GM21717 (cell line): ENCODE results near the gene TMBIM4.
"Not testable (repeated sequence)": the region's sequence is repeated elsewhere in the genome, so short reads cannot be mapped to it uniquely, and the experiment has no call there.

Source experiments
- ATAC-seq: cut with Tn5 transposase; IDR thresholded peaks from one replicate; pipeline ENCODE4 v1.9.1; 2021; ENCODE audit warnings: mild to moderate bottlenecking, moderate library complexity; ENCODE audit not compliant: unreplicated experiment

Gene TMBIM4

DNA sequence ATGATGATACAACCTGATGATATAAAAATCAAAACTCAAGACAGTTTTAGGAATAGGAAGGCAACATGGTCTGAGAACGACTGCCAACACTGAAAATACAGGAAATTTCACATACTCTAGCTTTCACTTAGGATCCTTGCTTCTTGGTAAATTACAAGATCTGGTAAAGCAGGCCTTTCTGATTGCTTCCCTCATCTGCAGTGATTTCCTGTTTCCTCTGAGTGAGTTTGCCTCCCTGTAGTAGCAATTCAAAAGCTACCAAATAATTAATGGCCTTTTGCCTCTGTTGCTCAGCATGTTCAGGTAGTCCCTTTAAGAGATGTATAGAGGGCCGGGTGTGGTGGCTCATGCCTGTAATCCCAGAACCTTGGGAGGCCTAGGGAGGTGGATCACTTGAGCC lies 17.2 kb upstream of the TMBIM4 start:
- no peak for ATAC-seq

GRCh38 chr12:66184822-66185221 lies 15.0 kb upstream of the TMBIM4 start:
- ATAC-seq = not testable (repeated sequence)

- ATAC-seq = no peak
Observed at GRCh38 chr12:66182956-66183355, 13.2 kb upstream of the TMBIM4 start.

DNA sequence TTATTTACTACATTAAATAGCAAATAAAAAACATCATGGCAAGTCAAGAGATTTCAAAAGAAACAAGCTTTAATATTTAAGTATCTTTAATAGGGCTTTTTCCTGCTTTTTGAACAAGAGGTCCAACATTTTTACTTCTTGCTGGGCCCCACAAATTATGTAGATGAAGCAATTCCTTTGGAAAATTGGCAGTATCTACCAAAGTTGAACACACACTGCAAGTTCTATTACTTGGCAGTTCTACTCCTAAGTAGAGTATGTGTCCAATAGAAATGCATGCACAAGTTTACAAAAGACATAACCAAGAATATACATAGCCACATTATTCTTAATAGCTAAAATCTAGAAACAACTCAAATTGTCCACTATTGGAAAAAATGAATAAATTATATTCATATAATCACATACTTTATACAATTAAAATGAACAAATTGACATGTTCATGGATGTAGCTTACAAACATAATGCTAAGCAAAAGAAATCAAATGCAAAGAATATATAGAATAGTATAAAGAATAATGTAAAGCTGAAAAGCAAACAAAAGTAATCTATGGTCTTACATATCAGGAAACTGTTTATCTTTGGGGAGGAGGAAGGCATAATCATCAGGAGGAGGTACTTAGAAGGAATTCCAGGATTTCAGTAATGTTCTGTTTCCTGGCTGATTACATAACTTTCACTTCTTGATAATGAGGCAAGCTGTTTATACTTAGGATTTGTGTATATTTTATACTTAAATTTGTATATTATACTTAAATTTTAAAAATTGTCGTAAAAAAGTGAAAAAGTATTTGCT lies 6.5 kb upstream of the TMBIM4 start:
- no peak for ATAC-seq

DNA sequence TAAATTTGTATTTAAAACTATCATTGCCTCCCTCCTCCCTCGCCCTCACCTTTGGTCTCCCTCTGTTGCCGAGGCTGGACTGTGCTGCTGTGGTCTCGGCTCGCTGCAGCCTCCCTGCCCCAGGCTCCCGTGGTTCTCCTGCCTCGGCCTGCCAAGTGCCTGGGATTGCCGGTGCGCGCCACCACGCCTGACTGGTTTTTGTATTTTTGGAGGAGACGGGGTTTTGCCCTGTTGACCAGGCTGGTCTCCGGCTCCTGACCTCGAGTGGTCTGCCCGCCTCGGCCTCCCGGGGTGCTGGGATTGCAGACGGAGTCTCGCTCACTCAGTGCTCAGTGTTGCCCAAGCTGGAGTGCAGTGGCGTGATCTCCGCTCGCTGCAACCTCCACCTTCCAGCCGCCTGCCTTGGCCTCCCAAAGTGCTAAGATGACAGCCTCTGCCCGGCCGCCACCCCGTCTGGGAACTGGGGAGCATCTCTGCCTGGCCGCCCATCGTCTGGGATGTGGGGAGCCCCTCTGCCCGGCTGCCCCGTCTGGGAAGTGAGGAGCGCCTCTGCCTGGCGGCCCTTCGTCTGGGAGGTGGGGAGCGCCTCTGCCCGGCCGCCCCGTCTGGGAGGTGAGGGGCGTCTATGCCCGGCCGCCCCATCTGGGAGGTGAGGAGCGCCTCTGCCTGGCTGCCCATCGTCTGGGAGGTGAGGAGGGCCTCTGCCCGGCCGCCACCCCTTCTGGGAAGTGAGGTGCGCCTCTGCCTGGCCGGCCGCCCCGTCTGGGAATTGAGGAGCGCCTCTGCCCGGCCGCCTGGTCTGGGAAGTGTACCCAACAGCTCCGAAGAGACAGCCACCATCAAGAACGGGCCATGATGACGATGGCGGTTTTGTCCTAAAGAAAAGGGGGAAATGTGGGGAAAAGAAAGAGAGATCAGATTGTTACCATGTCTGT lies 4.9 kb upstream of the TMBIM4 start:
- ATAC-seq = not testable (repeated sequence)

DNA sequence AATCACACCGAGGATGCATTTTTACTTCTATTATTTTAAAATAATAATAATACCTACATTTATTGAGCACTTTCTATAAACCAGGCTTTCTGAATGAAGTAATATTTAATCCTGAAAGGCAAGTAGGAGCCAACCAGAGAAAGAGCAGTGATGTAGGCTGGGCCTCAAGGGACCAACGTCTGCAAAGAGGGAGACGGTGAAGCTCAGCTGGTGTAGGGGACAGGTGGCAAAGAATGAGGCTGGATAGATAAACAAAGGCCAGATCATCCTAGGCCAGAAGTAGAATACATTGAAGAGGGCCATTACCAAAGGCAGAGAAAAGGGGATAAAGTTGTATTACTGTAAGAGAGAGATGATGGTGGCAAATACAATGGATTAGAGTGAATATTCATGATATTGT lies 810 bp upstream of the TMBIM4 start:
- ATAC-seq = no peak

DNA sequence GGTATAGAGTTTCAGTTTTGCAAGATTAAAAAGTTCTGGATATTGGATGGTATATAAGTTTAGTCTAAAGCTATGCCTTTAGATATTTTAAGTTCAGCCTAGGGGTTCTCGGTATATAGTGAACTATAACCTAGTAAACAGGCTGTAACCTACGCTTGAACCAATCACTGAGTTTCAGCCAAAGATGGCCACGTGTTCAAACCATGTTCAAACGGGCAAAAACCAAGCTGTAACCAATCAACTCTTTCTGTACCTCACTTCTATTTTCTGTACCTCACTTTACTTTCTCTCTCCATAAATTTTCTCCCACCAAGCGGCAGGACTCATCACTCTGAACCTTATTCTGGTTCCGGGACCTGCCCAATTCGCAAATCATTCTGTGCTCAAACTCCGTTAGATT lies 1.4 kb downstream of the TMBIM4 start:
- no peak for ATAC-seq

- no peak for ATAC-seq
Observed at GRCh38 chr12:66166561-66166960, 3.2 kb downstream of the TMBIM4 start.

GRCh38 chr12:66165141-66165540 lies 4.7 kb downstream of the TMBIM4 start:
- no peak for ATAC-seq

DNA sequence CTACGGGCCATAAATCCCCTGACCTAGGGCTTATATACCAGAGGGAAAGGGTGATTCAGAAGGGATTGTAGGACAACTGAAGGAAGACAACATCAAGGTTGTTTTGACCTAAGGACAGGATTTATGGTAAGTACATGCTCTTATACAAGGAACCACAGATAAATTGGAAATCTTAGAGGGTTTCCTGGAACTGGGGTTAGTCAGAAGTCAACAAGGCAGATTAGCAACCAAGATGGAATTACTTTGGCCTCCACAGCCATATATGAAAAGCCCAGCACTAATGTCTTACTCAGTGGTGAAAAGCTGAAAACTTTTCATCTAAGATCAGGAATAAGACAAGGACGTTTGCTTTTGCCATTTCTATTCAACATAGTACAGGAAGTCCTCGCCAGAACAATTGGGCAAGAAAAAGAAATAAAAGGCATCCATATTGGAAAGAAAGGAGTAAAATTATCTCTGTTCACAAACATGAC lies 5.4 kb downstream of the TMBIM4 start:
- ATAC-seq = no peak

- ATAC-seq = no peak
Observed at GRCh38 chr12:66163289-66163688, 6.5 kb downstream of the TMBIM4 start.

GRCh38 chr12:66162701-66163100 lies 7.1 kb downstream of the TMBIM4 start:
- no peak for ATAC-seq

GRCh38 chr12:66160704-66161103 lies 9.1 kb downstream of the TMBIM4 start:
- ATAC-seq = no peak

DNA sequence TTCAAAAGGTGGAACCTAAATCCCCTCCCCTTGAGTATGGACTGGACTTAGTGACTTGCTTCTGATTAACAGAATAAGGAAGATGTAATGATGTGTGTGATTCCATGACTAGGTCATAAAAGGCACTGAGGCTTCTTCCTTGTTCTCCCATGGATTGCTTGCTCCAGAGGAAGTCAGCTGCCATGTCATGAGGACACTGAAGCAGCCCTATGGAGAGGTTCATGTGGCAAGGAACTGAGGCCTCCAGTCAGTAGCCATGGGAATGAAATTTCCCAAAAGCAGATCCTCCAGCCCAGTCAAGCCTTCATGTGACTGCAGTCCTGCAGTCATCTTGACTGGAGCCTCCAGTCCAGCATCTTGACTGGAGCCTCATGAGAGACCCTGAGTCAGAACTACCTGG lies 10.7 kb downstream of the TMBIM4 start:
- no peak for ATAC-seq

DNA sequence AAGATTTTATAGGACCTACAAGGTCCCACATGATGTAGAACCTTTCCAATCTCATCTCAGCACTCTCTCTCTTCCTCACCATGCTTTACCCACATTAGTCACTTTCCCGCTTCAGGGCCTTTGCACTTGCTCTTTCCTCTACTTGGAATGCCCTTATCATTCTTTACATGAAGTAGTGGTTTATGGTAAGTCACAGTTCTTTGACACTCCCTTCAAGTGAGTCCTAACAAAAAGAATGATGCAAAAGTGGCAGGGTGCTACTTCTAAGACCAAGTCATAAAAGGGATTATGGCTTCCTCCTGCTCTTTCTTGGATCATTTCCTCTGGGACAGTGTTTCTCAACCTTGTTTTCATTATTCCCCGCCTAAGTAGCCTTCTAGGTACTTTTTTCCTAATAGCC lies 13.1 kb downstream of the TMBIM4 start:
- no peak for ATAC-seq

GRCh38 chr12:66154776-66155175 lies 15.0 kb downstream of the TMBIM4 start:
- ATAC-seq = no peak

- ATAC-seq = no peak
Observed at GRCh38 chr12:66152732-66153131, 17.1 kb downstream of the TMBIM4 start.

GRCh38 chr12:66149702-66150398 lies 19.9 kb downstream of the TMBIM4 start:
- ATAC-seq = no peak

DNA sequence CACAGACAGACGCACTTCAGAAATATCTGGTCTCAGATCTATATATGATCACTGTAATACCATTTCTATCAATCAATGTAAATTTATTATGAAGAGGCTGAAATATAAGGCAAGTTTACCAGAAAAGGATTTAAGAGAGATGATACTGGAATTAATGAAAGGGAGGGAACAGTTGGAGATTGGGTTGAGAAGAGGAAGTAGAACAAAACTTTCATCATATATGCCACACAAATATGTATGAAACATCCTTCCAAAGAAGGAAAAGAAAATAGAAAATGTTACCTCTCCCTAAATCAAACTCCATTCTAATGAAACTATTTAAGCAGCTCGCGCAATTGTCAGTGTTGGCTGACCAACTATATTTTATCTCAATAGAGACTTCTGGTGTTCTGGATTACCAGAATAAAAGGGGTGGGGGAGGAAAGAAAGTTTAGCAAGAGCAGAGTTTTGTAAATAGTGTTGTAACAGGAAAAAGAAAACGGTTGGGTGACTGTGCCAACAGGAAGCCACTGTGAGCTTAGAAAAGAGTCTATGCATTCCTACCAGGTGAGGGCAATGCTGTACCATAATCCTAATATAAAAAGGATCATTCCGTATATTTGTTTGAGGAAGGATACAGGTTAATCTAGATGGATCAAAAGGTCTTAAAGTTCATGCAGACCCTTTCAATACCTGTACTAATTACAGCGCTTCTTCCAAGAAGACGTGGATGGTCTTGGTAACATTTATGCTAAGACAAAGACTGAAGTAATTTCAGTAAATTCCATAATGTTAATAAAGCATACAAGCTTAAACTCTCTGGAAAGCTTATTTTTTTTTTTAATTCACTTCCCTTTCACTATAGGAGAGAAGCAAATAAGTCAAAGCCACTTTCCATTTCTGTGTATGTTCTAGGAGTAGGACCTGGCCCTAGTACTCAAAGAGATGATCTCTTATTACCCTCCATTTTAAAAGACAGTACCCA lies 24.7 kb downstream of the TMBIM4 start:
- no peak for ATAC-seq

DNA sequence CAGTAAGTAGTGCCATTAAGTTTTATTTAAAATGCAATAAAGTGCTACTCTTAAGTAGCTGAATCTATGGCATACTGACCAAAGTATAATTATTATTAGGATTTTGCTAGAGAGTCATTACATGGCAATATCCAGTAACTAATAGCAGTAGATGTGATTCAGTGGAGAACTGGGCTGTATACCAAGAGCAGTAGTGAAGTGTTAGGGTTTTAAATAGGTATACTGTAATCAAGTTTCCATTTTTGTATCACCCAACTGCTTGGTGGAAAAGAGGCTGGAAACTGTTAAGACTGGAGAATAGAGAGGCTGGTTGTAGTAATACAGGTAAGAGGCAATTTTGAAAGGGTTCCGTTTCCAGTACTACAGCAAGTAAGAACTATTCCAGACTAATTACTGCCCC lies 25.9 kb downstream of the TMBIM4 start:
- ATAC-seq = no peak
